Measurements from ENCODE around the gene HGF.
"Not testable (repeated sequence)": the region's sequence is repeated elsewhere in the genome, so short reads cannot be mapped to it uniquely, and the experiment has no call there.

Gene HGF

DNA sequence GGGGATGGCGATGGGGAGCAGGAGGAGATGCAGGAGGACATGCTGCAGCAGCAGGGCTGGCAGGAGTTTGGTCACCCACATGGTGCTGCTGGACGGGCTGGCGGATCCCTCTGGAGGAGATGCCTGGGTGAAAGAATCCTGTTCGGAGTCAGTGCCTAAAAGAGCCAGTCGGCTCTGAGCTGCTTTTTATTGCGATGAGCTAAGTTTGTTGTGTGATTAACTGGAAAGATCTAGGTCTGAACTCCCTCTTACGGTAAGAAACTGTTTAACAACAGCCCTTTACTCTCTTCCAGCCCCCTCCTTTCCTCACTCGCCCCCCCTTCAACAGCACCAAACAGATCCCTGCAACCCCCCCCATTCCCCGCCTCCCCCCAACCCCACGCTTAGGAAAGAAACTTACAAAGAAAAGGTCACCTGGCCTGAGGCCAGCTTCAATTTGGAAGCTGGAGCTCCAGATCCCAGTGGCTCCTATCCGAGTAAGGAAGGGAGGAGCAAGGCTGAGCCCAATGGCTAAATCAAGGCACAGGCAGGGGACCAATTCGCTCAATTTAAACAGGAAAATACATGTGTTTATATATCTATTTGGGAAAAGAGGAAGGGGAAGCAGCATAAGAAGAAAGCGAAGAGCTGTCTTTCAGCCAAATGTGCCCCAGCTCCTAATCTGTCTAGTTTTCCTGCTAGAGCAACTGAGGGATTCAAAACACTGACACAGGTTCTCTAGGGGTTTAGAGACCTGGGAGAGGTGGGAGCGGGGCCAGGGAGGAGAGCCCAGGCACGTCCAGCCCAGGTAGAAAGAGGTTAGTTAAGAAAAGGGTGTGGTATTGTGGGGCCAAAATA lies at the start of gene HGF:
HGF (minus strand) TSS at position 157 of the 837 bp plus-strand sequence; CDS start at position 81, 76 bp downstream.
- no peak for DNase-seq (ENCODE audit: low read depth in 3 of 3)

DNA sequence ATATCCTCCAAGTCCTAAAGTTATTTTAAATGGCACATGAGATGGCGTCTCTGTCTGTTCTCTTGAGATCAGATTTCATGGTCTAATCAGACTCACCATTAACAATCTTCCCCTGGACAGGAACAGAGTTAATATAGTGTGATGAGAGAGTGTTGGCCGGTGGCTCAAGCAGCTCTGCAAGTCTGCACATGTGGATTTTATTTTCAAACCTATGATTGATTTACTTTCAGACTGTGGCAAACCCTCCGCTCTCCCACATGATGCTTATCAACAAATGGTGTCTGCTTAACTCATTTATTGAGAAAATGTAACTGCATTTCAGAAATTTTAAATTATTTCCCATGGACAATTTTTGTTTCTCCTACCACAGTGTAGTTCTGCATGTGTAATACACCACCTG lies 46.5 kb upstream of the HGF start:
- DNase-seq (ENCODE audit: low read depth in 3 of 3): no peak

DNA sequence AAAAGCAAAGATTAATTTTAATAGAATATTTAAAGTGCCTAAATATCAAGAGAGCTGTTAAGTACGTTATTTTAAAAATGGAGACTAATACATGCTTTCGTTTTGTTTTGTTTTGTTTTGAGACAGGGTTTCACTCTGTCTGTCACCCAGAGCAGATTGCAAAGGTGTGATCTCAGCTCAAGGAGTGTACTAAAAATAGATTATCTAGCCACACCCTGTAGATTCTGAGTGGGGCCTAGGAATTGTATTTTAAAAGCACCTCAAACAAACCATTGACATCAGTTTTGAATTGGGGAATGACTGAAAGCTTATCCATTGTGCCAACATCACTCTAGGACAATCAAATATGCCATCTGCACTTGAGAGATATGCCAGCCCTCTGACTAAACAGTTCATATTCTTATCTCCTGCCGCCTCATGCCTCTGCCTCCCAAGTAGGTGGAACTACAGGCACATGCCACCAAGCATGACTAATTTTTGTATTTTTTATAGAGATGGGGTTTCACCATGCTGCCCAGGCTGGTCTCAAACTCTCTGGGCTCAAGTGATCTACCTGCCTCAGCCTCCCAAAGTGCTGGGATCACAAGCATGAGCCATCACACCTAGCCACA lies 43.1 kb upstream of the HGF start:
- DNase-seq (ENCODE audit: low read depth in 3 of 3): not testable (repeated sequence)

DNA sequence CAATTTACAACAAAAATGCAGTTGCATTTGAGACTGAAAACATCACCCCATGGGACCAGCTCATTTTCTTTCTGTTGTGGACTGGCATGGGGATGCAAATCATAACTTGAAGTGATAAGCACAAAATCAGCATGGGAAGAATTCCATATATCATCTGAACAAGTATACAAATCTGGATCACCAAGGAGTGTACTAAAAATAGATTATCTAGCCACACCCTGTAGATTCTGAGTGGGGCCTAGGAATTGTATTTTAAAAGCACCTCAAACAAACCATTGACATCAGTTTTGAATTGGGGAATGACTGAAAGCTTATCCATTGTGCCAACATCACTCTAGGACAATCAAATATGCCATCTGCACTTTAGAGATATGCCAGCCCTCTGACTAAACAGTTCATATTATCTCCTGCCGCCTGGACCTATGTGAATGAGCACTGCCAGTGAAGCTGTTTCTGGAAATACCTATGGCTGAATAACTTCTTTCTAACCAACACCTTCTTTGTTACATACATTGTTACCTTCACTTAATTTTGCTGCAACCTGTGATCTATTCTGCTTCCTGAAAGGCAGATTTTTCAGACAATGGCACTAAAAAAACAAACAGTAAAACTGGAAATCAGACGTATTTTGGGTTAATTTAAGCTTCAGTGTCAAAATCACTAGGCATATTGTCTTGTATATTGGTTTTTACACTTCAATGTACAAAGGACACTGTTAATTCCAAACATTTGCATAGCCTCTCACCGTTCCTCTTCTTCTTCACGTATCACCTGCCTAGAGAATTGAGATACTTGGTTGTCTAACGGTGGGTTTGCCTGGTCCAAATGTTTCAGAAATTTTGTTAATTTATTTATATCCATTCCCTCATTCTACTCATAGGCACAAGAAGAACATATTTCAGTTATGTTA lies 42.4 kb upstream of the HGF start:
- no peak for DNase-seq (ENCODE audit: low read depth in 3 of 3)

DNA sequence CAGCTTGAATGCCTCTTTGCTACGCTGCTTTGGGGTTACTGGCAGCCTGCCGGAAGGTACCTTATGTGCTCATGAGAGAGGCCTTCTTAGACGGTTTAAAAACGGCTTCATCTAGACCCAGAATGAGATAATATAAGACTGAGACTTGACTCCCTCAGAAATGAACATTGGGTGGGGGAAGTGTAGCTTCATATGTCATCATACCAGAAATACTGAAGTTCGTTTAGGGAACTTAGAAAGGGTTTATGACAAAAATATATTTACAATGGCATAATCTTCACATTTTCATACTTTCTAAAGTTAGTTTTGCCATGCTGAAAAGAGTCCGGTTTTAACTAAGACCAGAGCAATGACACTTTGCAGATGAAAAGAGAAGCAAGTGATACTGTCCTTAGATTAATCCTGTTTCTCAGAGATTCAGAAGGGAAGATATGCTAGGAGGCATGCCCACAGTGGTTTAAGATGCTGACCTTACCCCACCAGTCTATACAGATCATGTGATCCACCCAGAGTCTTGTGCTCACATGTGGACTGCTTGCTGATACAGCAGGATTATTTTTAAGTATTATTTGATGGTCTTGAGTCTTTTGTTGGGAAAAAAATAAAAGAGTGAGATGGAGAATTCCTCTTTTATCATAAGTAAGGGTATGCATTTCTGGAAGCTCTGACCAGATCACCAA lies 40.8 kb upstream of the HGF start:
- DNase-seq (ENCODE audit: low read depth in 3 of 3): no peak

DNA sequence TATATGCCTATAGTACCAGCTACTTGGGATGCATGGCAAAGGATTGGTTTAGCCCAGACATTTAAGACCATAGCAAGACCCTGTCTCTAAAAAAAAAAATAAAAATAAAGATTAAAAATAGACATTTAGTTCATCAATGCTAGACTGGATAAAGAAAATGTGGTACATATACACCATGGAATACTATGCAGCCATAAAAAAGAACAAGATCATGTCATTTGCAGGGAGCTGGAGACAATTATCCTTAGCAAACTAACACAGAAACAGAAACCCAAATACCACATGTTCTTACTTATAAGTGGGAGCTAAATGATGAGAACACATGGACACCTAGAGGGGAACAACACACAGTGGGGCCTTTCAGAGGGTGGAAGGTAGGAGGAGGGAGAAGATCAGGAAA lies 38.5 kb upstream of the HGF start:
- DNase-seq (ENCODE audit: low read depth in 3 of 3): not testable (repeated sequence)

DNA sequence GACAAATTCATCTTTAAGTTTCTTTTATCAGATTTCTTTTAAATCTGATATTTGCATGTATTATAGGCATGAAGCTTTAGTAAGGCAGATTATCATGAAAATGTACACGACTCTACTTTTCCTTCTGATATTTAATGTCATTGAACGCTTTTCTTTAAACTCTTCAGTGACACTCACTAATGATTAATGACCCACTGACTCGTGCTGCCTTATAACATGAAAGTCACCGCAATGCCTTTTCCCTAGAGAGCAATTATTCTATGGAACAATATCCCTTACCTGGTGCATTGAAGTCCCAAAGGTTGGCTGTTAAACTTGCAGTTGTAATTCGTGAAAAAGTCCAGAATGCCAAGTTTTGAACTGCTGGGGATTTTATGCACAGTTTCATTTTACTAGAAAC lies 33.4 kb upstream of the HGF start:
- no peak for DNase-seq (ENCODE audit: low read depth in 3 of 3)

DNA sequence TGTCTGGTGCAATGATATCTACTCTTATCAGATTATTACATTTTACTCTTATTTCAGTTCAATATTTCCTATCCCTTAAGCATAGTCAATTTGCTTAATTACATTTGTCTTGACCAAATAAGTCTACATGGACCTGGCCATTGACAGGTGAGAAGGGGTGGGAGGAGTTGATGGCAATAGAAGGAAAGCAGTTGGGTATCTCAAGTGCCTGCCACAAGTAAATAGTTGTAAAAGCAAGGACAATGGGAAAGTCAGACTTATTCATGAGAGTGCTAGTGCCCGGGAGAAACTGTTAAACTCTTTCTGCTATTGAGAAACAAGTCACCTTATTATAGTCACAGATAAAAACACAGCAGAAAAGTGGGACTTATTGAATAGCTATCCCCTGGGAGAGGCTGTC lies 32.4 kb upstream of the HGF start:
- DNase-seq (ENCODE audit: low read depth in 3 of 3): no peak

DNA sequence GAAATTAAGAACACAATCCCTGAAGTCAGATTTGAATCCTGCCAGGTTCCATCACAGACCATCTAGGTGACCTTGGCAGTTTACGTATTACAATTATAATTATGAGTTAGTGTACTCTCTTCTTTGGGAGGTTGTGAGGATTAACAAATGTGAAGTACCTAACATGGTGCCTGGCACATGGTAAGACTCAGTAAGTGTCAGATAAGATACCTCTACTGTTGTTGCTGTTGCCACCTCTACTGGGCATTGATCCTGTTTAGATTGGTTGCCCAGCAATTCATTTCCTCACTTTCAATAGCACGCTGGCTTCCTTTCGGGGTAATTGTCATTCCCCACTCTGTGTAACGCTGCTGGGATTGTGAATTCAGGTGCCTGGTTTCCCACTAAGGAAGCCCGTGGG lies 31.7 kb upstream of the HGF start:
- no peak for DNase-seq (ENCODE audit: low read depth in 3 of 3)

DNA sequence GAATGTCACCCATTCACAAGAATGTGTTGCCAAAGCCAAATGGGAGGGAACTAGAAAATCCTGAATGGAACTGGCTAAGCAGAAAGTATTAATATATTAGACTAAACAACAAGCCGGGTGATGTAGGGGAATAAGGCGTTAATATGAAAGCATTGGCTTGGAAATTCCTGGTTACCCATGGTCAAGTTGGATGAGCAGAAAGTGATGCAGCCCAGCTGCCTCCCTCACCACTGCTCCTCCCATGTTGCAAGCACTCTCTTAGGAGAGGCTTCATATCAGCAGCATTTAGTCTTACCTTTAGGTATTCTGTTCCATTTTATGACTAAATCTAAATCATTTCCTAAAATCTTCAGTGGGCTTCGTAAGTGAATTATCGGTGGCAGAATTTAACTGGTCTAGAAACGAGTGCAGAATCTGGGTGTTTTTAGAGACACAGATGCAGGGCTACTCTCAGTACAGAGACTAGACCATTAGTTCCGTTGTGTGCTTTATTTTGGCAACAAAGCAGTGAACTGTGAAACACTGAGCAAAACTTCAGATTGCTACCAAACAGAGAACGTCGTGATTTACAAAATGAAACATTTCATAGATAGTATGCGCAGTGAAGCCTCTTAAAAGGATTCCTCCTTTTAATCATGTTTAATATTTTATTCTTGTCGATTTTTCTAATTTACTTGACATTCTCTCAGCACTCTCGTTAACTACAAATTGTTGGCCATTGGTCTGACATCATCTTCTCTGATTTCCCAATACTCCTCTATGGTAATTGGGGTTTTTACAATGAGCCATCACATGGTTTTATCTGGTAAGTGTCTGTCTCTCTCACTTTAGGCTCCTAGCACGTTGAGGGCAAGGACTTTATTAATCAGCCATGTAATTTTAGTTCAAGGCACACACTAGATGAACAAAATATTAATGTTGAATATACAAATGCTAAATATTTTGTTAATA lies 22.0 kb upstream of the HGF start:
- no peak for DNase-seq (ENCODE audit: low read depth in 3 of 3)

DNA sequence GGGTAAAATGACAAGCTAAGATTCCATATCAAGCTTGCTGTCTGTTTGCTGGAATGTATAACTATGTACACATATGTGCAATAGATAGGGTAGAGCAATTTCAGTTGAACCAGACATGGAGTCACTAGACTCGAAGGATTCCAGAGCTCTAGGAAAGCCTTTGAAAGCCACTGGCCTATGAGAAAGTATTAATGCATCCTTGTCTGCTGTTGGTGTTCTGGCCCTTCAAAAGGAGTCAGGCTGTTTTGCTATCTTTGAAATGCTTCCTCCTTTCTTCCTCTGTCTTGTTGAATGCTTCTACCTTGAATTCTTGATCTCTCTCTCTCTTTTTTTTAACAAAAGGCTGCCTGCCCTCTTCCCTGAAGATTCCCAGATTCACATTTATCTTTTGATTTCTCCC lies 20.8 kb upstream of the HGF start:
- no peak for DNase-seq (ENCODE audit: low read depth in 3 of 3)

DNA sequence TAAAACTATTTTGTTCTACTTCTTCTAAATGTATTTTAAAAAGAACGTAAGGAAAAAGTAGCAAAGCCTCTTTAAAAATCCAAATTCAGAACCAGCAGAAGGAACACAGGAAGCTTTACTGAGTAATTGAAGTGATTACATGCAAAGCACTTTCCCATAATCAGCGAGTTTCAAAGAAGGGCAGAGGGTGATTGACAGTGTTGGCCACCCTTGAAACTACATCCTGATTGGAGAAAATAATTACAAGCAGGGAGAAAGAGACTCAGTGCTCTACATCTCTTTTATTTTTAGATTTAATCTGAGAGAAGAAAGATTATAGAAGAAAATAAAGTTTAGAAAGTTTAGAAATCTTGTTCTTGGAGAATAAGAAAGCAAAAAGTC lies 20.3 kb upstream of the HGF start:
- no peak for DNase-seq (ENCODE audit: low read depth in 3 of 3)

DNA sequence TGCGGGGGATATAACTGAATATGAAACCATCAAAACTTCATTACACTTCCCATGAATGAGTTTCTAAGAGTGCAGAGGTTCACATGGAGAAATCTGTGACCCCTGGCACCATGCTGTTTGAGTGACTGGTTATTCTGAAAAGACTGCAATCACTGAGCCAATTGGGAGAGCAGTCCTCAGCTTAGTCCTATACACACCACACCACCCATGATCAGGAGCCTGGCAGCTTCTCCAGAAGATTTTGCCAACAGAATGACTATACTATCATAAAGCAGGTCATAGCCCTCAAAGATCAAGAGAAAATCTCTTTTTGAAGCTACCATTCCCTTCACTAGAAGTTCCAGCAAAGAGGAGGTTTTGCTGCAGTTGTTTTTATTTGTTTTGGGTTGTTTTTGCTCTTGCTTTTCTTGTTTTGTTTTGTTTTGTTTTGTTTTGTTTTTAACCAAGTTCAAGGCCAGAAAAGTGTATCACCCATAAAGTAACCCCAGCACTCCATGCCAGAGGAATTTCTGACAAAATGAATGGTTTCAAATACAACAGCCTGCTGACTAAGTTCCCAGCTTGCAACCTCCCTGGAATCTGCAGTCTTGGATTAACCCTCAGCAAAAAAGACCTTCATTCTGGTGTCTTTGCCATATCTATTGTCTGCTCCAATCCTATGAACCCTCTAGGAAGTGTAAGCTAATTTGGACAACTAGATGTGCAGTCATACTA lies 19.7 kb upstream of the HGF start:
- no peak for DNase-seq (ENCODE audit: low read depth in 3 of 3)

DNA sequence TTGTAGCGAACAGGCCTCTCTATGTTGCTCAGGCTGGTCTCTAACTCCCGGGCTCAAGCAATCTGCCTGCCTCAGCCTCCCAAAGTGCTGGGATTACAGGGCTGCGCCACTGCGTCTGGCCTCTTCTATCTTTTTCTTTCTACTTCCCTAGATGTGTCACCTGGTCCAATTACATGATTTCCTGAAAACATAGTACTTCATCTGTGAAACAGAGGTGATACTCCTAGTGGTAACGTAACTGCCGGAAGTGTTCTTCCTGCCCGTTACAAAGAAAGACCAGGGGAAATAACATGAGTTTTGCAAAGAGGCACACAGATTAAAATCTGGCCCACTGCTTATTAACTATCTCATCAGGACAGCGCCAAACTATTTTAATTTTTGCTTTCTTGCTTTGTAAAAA lies 18.4 kb upstream of the HGF start:
- no peak for DNase-seq (ENCODE audit: low read depth in 3 of 3)

DNA sequence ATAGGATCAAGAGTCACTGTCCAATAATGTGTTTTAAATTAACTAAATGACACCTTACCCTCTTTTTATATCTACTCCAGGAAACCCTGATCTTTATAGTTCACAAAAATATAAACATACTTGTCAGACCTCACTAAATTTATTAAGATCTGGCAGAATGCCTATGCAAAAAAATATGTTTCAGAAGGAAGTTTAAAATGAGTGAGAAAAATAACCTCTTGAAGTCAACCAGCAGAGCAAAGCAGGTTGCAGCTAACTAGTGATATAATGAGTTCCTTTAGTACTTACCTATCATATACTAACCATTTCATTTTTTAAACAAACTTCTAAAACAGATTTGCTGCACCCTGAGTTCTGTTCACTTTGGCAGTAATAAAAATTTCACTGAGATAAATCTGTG lies 14.0 kb upstream of the HGF start:
- no peak for DNase-seq (ENCODE audit: low read depth in 3 of 3)

DNA sequence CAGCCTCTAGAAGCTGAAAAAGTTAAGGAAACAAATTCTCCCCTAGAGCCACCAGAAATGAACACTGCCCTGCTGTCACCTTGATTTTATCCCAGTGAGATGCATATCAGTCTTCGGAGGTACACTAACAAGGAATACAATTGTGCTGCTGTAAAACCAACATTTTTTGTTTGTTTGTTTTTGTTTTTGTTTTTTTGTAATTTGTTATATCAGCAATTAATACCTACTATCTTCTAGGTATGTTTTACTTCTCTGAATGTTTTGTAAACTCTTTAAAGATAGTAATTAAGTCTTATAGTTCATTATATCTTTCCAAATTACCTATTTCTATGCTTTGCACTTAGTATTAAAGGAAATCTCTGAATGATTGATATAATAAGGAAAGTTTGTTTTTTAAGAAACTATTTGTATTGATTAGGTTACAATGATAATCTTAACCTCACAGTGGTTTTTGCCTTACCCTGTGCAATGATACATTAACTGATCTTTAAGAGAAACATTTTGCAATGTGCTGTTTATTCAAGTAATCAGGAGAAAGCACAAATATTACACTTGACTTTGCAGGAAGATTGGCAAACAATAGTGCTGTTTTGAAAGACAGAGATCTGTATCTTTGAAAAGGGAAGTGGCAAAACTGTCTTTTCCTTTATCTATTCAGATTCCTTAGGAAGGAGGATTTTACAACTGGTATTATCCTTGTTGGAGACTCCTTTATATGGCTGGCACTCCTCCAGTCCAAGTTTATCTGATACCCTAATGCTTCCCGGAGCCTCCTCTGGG lies 11.3 kb upstream of the HGF start:
- DNase-seq (ENCODE audit: low read depth in 3 of 3): no peak

DNA sequence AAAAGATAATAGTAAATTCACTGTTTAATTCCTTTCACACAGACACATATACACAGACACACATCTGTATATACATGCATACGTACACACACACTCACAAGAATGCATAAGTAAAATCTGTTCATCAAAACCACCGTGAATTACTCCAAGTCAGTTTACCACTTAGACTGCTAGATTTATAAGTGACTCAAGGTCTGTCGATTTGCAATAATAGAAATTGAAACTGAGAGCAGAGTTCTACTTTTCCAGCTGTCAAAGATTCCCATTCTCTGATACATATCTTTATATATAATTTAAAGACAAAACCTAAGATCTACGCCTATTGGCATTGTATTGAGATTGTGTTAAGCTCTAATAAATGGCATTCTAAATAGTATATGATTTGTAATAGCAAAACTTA lies 9.9 kb upstream of the HGF start:
- no peak for DNase-seq (ENCODE audit: low read depth in 3 of 3)

DNA sequence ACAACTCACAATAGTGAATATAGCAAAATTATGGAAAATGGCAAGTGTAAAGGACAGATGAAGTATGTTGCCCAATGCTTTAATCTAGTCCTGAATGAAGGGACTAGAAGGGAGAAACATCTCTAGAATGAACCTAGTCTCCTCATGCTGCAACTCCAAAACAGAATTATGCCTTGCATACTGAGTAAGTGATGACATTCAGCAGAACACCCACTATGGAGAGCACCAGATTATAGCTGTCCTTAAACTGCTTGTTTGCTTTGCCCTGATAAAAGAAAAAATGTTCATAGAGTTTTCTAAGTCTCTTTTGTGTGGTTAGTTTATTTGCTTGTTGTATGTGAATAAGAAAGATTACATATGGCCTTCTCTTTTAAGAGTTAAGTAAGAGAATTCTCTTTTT lies 7.8 kb upstream of the HGF start:
- DNase-seq (ENCODE audit: low read depth in 3 of 3): no peak

DNA sequence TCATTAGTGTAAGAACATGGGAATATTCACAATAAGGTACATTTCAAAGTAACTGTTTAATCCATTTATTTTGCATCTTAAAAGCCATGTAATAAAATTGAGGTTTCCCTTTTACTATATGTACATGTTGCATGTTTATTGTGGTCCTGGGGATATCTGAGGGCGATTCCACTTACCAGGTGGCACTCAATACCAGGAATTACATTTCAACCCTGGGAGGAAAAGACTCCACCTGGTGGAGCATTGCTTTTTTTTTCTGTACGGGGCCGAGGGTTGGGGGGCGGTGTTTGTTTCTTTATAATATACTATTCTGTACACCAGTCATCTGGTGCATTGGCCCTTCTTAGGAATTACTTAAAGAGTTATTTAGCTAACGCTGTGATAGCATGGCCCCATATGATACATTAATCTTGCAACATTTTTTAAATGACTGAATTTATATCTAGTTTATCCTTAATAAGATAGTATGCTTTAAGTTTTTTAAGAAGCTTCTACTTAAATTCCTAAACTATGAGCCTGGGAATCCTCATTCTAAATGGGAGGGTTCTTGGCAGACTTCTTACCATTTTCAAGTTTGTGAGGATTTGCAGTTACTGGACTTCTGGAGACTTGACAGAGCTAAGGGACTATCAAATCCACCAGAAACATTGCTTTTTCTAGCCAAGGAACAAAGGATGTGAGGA lies 7.2 kb upstream of the HGF start:
- DNase-seq (ENCODE audit: low read depth in 3 of 3): no peak

All from stimulated activated CD4-positive, alpha-beta T cell treated with anti-CD3 and anti-CD28 coated beads, TNF-alpha, amount 100 ng/mL, for 4 hours (primary cell).